HCT116 (cell line): ENCODE results near the gene HEATR5A. TPM values are rescaled to one million over a fixed set of nuclear protein-coding genes. Genes with fewer than 3 reads are reported as not detected.

Experiments
- ATAC-seq: fragments of 200-7000 bp; cut with Tn5 transposase; 2 replicates; pipeline ENCODE4 v1.9.1; 2020; ENCODE audit warnings: mild to moderate bottlenecking, moderate library complexity
- BruUV-seq: library from RNA; stranded (reverse); fragments of 400-500 nt; replicated peaks from 2 replicates; lab custom pipeline; 2021; lab: Mats Ljungman, UMichigan
- CTCF ChIA-PET: fragments of 300-600 bp; sonication (Branson Sonifier 250); formaldehyde crosslinking; loops from one replicate; lab custom pipeline; 2021; ENCODE audit warnings: antibody characterized with exemption; lab: Charles Lee
- POLR2A ChIA-PET: fragments of 300-600, 350-600 bp; sonication (Branson Sonifier 250); formaldehyde crosslinking; loops from one replicate; lab custom pipeline; 2021; ENCODE audit warnings: antibody characterized with exemption; lab: Charles Lee
- RAD21 ChIA-PET, 2 experiments: fragments of 300-600 bp; sonication (Branson Sonifier 250); formaldehyde crosslinking; loops; one replicate each; lab custom pipeline; 2023; ENCODE audit warnings: low total read pairs in 2 of 2; ENCODE audit not compliant: uncharacterized antibody in 2 of 2, unreplicated experiment in 2 of 2, low non-redundant PET in 1 of 2; lab: Charles Lee
- DNase-seq: peaks from one replicate; pipeline ENCODE4 v3.0.0-alpha.2; 2010; ENCODE audit warnings: low read depth, low spot score
- H2AFZ ChIP-seq: fragments of 200-600 bp; shearing (Covaris generic), sonication (generic); 2 replicates; pipeline ENCODE4 v1.6.1; 2017; ENCODE audit warnings: low read depth, mixed run types, mixed read lengths, antibody characterized with exemption, low read length; ENCODE audit not compliant: poor library complexity, severe bottlenecking
- H3K27ac ChIP-seq: 2 replicates; pipeline ENCODE4 v1.5.1; 2012; ENCODE audit warnings: low read depth, low read length
- H3K27me3 ChIP-seq: fragments of 200-600 bp; sonication (generic); 2 replicates; pipeline ENCODE4 v1.6.1; 2016; ENCODE audit warnings: mixed run types, low read length, mixed read lengths; ENCODE audit not compliant: insufficient read depth
- H3K36me3 ChIP-seq, 2 experiments: fragments of 200-500 bp in 1 of 2; fragments of 200-600 bp in 1 of 2; sonication (Bioruptor generic) in 1 of 2; sonication (generic) in 1 of 2; 2 replicates each; pipeline versions ENCODE4 v1.5.1 to v1.6.1; 2014 to 2016; ENCODE audit warnings: low read length in 2 of 2, inconsistent platforms in 1 of 2, mixed read lengths in 1 of 2, mixed run types in 1 of 2; ENCODE audit not compliant: insufficient read depth in 2 of 2, control insufficient read depth in 1 of 2
- H3K4me1 ChIP-seq, 2 experiments: fragments of 200-600 bp in 1 of 2; sonication (generic) in 1 of 2; 2 replicates each; pipeline versions ENCODE4 v1.5.1 to v1.6.1; 2012 to 2017; ENCODE audit warnings: low read length in 2 of 2, inconsistent platforms in 1 of 2, mild to moderate bottlenecking in 1 of 2, mixed read lengths in 1 of 2, mixed run types in 1 of 2, moderate library complexity in 1 of 2; ENCODE audit not compliant: insufficient read depth in 2 of 2, control insufficient read depth in 1 of 2
- H3K4me2 ChIP-seq: fragments of 200-600 bp; sonication (generic); 2 replicates; pipeline ENCODE4 v1.6.1; 2017; ENCODE audit warnings: mixed run types, low read length, mixed read lengths
- H3K4me3 ChIP-seq, 2 experiments: fragments of 200-600 bp in 1 of 2; sonication (generic) in 1 of 2; replicated peaks in 1 of 2; 2 replicates each; pipeline ENCODE4 v1.5.1; 2011 to 2016; ENCODE audit warnings: low read length in 2 of 2, control low read depth in 1 of 2, low read depth in 1 of 2, mild to moderate bottlenecking in 1 of 2, mixed read lengths in 1 of 2, mixed run types in 1 of 2
- H3K79me2 ChIP-seq: fragments of 200-600 bp; sonication (generic); 2 replicates; pipeline ENCODE4 v1.6.1; 2017; ENCODE audit warnings: mild to moderate bottlenecking, mixed run types, low read length, moderate library complexity, mixed read lengths; ENCODE audit not compliant: insufficient read depth
- H3K9ac ChIP-seq: fragments of 200-600 bp; sonication (generic); 2 replicates; pipeline ENCODE4 v1.6.1; 2016; ENCODE audit warnings: low read length, mixed read lengths
- H3K9me2 ChIP-seq: fragments of 200-600 bp; sonication (generic), shearing (Covaris generic); 2 replicates; pipeline ENCODE4 v1.6.1; 2017; ENCODE audit warnings: mixed run types, mild to moderate bottlenecking, moderate library complexity; ENCODE audit not compliant: insufficient read depth
- H3K9me3 ChIP-seq, 2 experiments: fragments of 200-500 bp in 1 of 2; fragments of 200-600 bp in 1 of 2; sonication (Bioruptor generic) in 1 of 2; sonication (generic) in 1 of 2; 2 replicates each; pipeline ENCODE4 v1.6.1; 2014 to 2017; ENCODE audit warnings: low read length in 2 of 2, mixed read lengths in 2 of 2, inconsistent platforms in 1 of 2, low read depth in 1 of 2, mild to moderate bottlenecking in 1 of 2, mixed run types in 1 of 2, moderate library complexity in 1 of 2; ENCODE audit not compliant: control insufficient read depth in 1 of 2, insufficient read depth in 1 of 2
- H4K20me1 ChIP-seq: fragments of 200-600 bp; sonication (generic), shearing (Covaris generic); 2 replicates; pipeline ENCODE4 v1.6.1; 2017; ENCODE audit warnings: mixed run types, mild to moderate bottlenecking, moderate library complexity; ENCODE audit not compliant: insufficient read depth
- ATF3 ChIP-seq: IDR thresholded peaks from 2 replicates; pipeline ENCODE4 v1.6.1; 2012
- CBX3 ChIP-seq: IDR thresholded peaks from 2 replicates; pipeline ENCODE4 v1.6.1; 2012; ENCODE audit warnings: low read depth
- CEBPB ChIP-seq: IDR thresholded peaks from 2 replicates; pipeline ENCODE4 v1.6.1; 2012; ENCODE audit warnings: low read depth
- CTCF ChIP-seq, 3 experiments: fragments of 200-600 bp in 1 of 3; sonication (generic) in 1 of 3; IDR thresholded peaks in 2 of 3; conservative IDR thresholded peaks in 1 of 3; 2 replicates each; pipeline ENCODE4 v1.5.1; 2012 to 2017; ENCODE audit warnings: low read depth in 2 of 3, low read length in 2 of 3, antibody characterized with exemption in 1 of 3, borderline replicate concordance in 1 of 3, control low read depth in 1 of 3, mild to moderate bottlenecking in 1 of 3, mixed read lengths in 1 of 3, mixed run types in 1 of 3, moderate library complexity in 1 of 3; ENCODE audit not compliant: insufficient read depth in 1 of 3
- ELF1 ChIP-seq: IDR thresholded peaks from 2 replicates; pipeline ENCODE4 v1.6.1; 2012; ENCODE audit warnings: low read depth, borderline replicate concordance
- EZH2 ChIP-seq: fragments of 200-600 bp; sonication (generic); IDR thresholded peaks from 2 replicates; pipeline ENCODE4 v1.6.1; 2017; ENCODE audit warnings: antibody characterized with exemption, mixed run types
- EZH2phosphoT487 ChIP-seq: fragments of 200-600 bp; IDR thresholded peaks from 2 replicates; pipeline ENCODE4 v1.6.1; 2018; ENCODE audit warnings: antibody characterized with exemption, borderline replicate concordance
- JUND ChIP-seq: IDR thresholded peaks from 2 replicates; pipeline ENCODE4 v1.6.1; 2012
- MAX ChIP-seq: IDR thresholded peaks from 2 replicates; pipeline ENCODE4 v1.6.1; 2012
- POLR2A ChIP-seq: IDR thresholded peaks from 2 replicates; pipeline ENCODE4 v1.7.0; 2011; ENCODE audit warnings: borderline replicate concordance; ENCODE audit not compliant: insufficient read depth, insufficient read length; ENCODE audit errors: extremely low read depth
- RAD21 ChIP-seq: IDR thresholded peaks from 2 replicates; pipeline ENCODE4 v1.6.1; 2012; ENCODE audit warnings: low read depth, mild to moderate bottlenecking
- SIN3A ChIP-seq: IDR thresholded peaks from 2 replicates; pipeline ENCODE4 v1.6.1; 2012; ENCODE audit warnings: low read depth
- SRF ChIP-seq: IDR thresholded peaks from 2 replicates; pipeline ENCODE4 v1.6.1; 2012; ENCODE audit warnings: low read depth
- TCF7L2 ChIP-seq: IDR thresholded peaks from 2 replicates; pipeline ENCODE4 v1.7.0; 2011; ENCODE audit warnings: borderline replicate concordance, inconsistent platforms; ENCODE audit not compliant: insufficient read depth, insufficient read length; ENCODE audit errors: extremely low read depth
- ZFX ChIP-seq: fragments of 450-650 bp; IDR thresholded peaks from 2 replicates; pipeline ENCODE4 v1.6.1; 2017
- ZNF274 ChIP-seq: fragments of 200-500 bp; sonication (Bioruptor generic); IDR thresholded peaks from 2 replicates; pipeline ENCODE4 v1.6.1; 2014; ENCODE audit warnings: mild to moderate bottlenecking, low read depth, low read length, inconsistent platforms
- intact Hi-C: fragments of 100-400 bp; cut with micrococcal nuclease; formaldehyde crosslinking; loops from 2 replicates; pipeline ENCODE4 v1.10.0; 2022
- total RNA-seq: library from RNA; stranded (reverse); gene quantifications from one replicate; pipeline ENCODE4 v1.2.1, GENCODE V29; 2021; ENCODE audit not compliant: unreplicated experiment
- TF ChIP-seq, protein P1 (sequence below): IDR thresholded peaks from 2 replicates; pipeline ENCODE4 v1.6.1; 2012; ENCODE audit warnings: low read depth

Gene HEATR5A
- total RNA-seq, 1 experiment from 2014 or later: 20.9 TPM

GRCh38 chr14:31405599-31406232 is 14.6 kb downstream of the HEATR5A start:
- intact Hi-C loops: no loop called here
- ChIA-PET RAD21 (interaction anchor here in 1 of 2 experiments (0.6 kb wide), 1 partner anchor 247 kb away, joined by 3 read pairs; no protein-coding TSS in a partner anchor), CTCF (no interaction called here), POLR2A (interaction anchor here (1.4 kb wide), 1 partner anchor 15 kb away, joined by 6 read pairs; the partner anchor contains the start of gene HEATR5A)
- Histone ChIP-seq H3K9me3 (no peaks in the 10 kb centered on the region), H3K36me3 (no peaks in the 10 kb centered on the region), H3K27ac (no peak overlapping the region), H4K20me1 (no peaks in the 10 kb centered on the region), H3K4me1 (no peaks in the 10 kb centered on the region), H3K27me3 (no peaks in the 10 kb centered on the region), H3K4me2 (no peak overlapping the region), H3K4me3 (no peak overlapping the region), H3K79me2 (no peaks in the 10 kb centered on the region; the same call in 1 of the 2 replicates), H3K9me2 (no peaks in the 10 kb centered on the region), H2AFZ (no peak overlapping the region), H3K9ac (no peak overlapping the region)
- no TSS peak for BruUV-seq
- TF ChIP-seq SIN3A (no peak), SRF (no peak), ELF1 (no peak), MAX (no peak), ATF3 (no peak), CBX3 (no peak), ZFX (no peak), TCF7L2 (no peak), RAD21 (no peak), EZH2phosphoT487 (no peak), ZNF274 (no peak), CTCF (IDR thresholded peaks at IDR 0.05 in 2 of 3, conservative IDR thresholded peaks at IDR 0.05 in 1 of 3; ENCODE audit: borderline replicate concordance in 1 of 3, insufficient read depth in 1 of 3, low read depth in 2 of 3, low read length in 2 of 3) (no peak), EZH2 (no peak), JUND (no peak), CEBPB (no peak), POLR2A (no peak)
- TF ChIP-seq, protein P1, sequence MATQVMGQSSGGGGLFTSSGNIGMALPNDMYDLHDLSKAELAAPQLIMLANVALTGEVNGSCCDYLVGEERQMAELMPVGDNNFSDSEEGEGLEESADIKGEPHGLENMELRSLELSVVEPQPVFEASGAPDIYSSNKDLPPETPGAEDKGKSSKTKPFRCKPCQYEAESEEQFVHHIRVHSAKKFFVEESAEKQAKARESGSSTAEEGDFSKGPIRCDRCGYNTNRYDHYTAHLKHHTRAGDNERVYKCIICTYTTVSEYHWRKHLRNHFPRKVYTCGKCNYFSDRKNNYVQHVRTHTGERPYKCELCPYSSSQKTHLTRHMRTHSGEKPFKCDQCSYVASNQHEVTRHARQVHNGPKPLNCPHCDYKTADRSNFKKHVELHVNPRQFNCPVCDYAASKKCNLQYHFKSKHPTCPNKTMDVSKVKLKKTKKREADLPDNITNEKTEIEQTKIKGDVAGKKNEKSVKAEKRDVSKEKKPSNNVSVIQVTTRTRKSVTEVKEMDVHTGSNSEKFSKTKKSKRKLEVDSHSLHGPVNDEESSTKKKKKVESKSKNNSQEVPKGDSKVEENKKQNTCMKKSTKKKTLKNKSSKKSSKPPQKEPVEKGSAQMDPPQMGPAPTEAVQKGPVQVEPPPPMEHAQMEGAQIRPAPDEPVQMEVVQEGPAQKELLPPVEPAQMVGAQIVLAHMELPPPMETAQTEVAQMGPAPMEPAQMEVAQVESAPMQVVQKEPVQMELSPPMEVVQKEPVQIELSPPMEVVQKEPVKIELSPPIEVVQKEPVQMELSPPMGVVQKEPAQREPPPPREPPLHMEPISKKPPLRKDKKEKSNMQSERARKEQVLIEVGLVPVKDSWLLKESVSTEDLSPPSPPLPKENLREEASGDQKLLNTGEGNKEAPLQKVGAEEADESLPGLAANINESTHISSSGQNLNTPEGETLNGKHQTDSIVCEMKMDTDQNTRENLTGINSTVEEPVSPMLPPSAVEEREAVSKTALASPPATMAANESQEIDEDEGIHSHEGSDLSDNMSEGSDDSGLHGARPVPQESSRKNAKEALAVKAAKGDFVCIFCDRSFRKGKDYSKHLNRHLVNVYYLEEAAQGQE: no peak
- ATAC-seq: no peak
- DNase-seq: no peak
